Stimulated activated CD4-positive, alpha-beta T cell treated with anti-CD3 and anti-CD28 coated beads, Interleukin-15, amount 100 ng/mL, for 48 hours (primary cell): ENCODE results near the gene RAB6A.
"Not testable (repeated sequence)": the region's sequence is repeated elsewhere in the genome, so short reads cannot be mapped to it uniquely, and the experiment has no call there.

Source experiments
- DNase-seq, 2 donors: peaks; one replicate each; pipeline ENCODE4 v3.0.0-alpha.2; 2020; ENCODE audit warnings: low read depth in 2 of 2

The RAB6A gene

GRCh38 chr11:73760679-73761402, at the start of gene RAB6A:
TSS of gene RAB6A (minus strand) at chr11:73761074. CDS start at chr11:73760635, 439 bp downstream.
- DNase-seq, result peak; percentile 99 to 100

- no peak for DNase-seq
These were observed 49.8 kb upstream of the RAB6A start for GRCh38 chr11:73810637-73811036.

GRCh38 chr11:73808052-73808451, 47.2 kb upstream of the RAB6A start:
- no peak for DNase-seq

GRCh38 chr11:73804712-73805111, 43.8 kb upstream of the RAB6A start:
- DNase-seq, result no peak

GRCh38 chr11:73801136-73801535, 40.3 kb upstream of the RAB6A start:
- DNase-seq, result no peak

GRCh38 chr11:73800276-73800806, 39.5 kb upstream of the RAB6A start:
- no peak for DNase-seq

GRCh38 chr11:73797457-73797856, 36.6 kb upstream of the RAB6A start:
- no peak for DNase-seq

- DNase-seq, result no peak
These were observed 35.2 kb upstream of the RAB6A start for GRCh38 chr11:73795925-73796632.

- no peak for DNase-seq
These were observed 31.7 kb upstream of the RAB6A start for GRCh38 chr11:73792584-73792983.

GRCh38 chr11:73789279-73789670, 28.4 kb upstream of the RAB6A start:
- no peak for DNase-seq

GRCh38 chr11:73787643-73788558, 27.0 kb upstream of the RAB6A start, which contains the start of gene MRPL48:
TSS of gene MRPL48 (plus strand) at chr11:73787874. CDS start at chr11:73787972, 98 bp downstream.
- DNase-seq, result peak; percentile 85 to 88

GRCh38 chr11:73787051-73787642, 26.3 kb upstream of the RAB6A start:
- DNase-seq, result no peak

- not testable (repeated sequence) for DNase-seq
These were observed 24.6 kb upstream of the RAB6A start for GRCh38 chr11:73785467-73785866.

GRCh38 chr11:73784734-73785133, 23.9 kb upstream of the RAB6A start:
- DNase-seq, result no peak

GRCh38 chr11:73784080-73784634, 23.3 kb upstream of the RAB6A start:
- DNase-seq, result no peak

GRCh38 chr11:73783483-73784020, 22.7 kb upstream of the RAB6A start:
- no peak for DNase-seq

GRCh38 chr11:73781303-73781702, 20.4 kb upstream of the RAB6A start:
- DNase-seq, result no peak

- DNase-seq, result peak; percentile 99
These were observed 18.4 kb upstream of the RAB6A start for GRCh38 chr11:73779084-73779902.

GRCh38 chr11:73770811-73771210, 9.9 kb upstream of the RAB6A start:
- not testable (repeated sequence) for DNase-seq

- no peak for DNase-seq
These were observed 5.9 kb upstream of the RAB6A start for GRCh38 chr11:73766763-73767162.
